Measurements from ENCODE around the gene RAB4A.

Gene RAB4A

DNA sequence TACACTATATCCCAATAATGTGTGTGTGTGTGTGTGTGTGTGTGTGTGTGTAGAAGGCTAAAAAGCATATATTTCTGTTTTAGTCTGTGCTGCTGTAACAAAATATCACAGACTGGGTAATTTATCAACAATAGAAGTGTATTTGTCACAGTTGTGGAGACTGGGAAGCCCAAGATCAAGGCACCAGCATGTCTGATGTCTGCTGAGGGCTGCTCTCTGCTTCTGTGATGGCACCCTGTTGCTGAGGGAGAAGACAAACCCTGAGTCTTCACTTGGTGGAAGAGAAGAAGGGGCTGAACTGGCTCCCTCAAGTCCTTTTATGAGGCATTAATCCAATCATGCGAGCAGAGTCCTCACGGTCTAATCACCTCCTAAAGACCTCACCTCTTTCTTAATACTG lies 23.0 kb upstream of the RAB4A start:
- no peak for DNase-seq

DNA sequence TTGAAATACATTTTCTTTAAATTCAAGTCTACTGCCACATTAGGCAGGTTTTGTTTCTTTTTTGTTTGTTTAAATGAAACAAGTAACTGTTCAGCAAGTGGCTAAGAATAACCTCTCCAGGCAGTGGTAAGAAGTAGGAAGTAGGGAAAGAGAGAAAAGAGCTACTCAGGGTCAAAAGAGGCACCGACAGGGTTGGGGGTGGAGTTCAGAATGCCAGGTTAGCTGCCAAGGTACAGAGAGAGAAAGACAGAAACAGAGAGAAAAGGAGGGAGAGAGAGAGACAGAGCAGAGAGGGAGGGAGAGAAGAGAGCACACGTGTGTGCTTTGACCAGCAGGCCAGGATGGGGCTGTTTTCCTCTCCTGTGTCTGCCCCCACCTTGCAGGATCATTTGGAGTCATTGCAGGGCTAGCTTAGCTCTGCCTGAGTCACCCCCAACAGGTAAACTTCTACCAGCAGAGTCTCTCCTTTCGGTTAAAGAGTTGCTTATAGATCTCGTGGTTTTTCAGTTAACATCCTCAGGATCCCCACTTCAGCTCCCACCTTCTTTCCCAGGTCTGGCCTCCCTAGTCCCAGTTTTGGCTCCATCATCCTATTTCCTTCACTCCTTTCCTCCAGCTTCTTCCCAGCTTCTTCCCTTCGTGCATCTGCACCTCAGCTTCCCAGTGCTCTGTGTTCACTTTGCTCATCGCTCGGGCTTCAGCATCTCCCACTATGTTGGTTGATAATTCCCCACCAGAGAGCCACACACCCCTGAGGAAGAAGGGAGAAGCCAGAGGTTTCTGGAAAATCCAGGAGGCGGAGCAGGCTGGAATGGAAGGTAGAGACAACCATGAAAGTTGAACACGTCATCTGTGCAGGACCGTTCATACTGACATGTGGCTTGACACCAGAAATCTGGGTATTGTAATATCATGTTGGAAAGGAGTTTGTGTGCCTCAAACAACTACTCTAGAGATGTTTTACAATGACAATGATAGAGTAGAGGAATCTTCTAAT lies 21.8 kb upstream of the RAB4A start:
- DNase-seq, result no peak

DNA sequence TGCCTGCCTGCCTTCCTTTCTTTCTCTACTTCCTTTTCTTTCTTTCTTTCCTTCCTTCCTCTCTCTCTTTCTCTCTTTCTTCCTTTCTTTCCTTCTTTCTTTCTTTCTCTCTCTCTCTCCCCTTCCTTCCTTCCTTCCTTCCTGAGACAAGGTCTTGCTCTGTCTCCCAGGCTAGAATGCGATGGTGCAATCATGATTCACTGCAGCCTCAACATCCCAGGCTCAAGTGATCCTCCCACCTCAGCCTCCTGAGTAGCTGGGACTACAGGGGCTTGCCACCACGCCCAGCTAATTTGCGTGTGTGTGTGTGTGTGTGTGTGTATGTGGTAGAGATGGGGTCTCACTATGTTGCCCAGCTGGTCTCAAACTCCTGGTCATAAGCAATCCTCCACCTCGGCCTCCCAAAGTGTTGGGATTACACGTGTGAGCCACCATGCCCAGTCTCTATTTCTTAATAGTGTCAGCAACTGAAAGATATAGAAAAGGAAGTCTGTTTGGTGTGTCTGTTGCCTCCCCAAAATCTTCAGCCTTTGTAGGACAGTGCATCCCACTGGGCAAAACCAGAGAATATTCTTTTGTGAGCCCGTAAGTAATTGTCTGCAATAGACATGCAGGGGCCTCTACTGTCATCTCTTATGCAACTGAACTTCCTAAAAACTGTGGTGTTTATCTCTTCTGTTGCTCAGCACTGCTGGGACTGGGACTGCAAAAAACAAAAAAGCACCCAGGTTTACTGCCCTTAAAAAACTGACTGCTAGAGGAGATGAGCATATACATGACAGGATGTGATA lies 20.9 kb upstream of the RAB4A start:
- DNase-seq, result no peak

DNA sequence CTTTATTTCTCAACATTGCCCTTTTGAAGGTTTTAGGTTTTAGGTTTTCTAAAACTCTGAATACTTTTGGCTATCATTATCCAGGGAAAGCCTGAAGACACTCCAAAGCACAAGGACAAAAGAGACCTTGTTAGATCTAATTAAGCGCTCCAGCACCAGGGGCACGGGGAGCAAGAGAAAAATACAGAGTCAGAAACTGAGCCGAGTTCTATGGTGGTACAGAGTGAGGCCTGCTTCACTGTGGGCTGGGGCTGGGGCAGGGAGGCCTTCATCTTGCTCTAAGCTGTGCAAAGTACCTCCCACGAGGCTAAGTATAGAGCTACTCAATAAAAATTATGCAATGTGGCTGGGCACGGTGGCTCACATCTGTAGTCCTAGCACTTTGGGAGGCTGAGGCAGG lies 19.7 kb upstream of the RAB4A start:
- no peak for DNase-seq

DNA sequence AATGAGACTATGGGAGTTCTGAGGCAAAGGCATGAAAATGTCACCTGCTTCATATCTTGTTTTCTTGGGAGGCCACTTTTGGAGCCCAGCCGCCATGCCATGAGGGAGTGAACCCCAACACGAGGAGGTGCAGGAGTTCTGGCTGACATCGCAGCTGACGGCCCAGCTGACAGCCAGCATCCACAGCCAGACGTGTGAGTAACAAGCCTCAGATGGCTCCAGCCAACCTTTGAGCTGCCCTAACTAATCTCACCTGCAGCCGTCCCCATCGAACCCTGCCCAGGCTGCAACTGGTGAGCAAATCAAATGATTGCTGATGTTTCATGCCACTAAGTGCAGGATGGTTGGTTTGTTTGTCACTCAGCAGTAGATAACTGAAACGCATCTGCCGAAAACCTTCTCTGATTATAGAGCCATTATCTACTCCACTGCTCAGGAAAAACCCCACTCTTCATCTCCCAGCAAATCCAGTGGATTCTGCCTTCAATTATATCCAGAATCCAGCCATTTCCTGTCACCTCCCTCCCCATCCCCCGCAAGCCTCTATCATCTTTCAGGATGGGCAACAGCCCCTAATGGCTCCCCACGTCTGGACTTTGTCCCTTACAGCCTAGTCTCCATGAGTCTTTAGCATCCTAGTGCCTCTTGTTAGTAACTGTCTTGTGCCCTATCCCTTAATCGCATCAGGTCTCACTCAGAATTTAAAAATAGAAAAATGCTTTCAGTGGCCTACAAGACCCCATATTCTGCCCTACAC lies 18.5 kb upstream of the RAB4A start:
- no peak for DNase-seq

DNA sequence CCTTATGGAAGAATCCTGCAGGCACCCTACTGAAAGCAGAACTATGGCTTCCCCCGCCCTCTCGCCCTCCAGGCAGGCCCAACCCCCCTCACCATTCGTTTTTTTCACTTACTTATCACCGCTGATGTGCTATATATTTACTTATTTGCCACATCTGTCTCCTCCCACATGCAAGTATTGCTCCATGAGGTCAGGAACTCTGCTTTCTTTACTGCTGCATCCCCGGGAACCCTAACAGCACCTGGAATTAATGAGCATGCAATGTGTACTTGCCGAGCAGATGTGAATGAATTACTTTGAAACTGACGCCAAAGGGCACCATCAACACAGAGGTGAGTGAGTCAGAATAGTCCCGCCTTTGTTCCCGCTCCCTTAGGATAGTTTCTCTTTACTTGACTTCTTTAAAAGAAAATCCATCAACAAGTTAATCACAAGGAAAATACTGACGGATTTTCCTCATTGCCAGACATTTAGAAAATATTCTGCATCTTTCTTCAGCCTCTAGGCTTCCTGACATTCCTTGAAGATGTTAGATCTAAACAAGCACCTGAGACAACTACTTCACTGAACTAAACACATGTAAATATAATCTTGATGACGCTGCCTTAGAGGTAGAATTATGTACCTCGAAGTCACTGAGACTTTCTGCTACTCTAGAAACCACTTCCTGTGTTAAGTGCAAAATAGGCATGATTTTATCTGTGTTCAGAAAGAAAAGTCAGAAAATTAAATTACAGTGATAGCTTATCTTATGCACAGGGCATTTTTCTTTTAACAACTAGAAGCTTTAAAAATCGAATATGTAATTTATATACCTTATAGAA lies 17.5 kb upstream of the RAB4A start:
- DNase-seq, result no peak

DNA sequence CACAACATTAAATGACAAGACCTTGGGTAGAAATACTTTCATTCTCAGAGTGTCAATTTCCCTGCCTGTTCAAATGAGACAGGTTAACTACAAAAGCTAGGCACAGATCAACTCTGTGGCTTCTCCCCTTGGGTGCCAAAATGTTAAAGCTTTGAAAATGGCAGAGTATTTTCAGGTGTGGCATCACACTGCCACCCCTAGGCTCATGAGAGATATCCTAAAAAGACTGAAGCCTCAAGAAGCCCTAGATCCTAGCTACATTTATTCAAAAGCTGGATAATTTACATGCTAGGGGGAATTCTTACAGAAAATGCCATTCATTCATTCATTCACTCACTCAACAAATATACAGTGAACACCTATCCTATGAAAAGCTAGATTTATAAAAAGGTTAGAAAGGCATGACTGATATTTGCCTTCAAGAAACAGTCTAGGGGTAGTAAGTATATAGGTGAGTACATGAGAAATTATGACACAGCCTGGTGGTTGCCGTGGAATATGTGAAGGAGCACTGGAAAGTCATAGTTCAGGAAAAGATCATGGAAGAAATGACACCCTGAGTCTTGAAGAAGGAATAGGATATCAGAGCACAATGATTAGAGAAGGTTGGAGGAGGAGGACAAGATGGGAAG lies 15.9 kb upstream of the RAB4A start:
- no peak for DNase-seq

DNA sequence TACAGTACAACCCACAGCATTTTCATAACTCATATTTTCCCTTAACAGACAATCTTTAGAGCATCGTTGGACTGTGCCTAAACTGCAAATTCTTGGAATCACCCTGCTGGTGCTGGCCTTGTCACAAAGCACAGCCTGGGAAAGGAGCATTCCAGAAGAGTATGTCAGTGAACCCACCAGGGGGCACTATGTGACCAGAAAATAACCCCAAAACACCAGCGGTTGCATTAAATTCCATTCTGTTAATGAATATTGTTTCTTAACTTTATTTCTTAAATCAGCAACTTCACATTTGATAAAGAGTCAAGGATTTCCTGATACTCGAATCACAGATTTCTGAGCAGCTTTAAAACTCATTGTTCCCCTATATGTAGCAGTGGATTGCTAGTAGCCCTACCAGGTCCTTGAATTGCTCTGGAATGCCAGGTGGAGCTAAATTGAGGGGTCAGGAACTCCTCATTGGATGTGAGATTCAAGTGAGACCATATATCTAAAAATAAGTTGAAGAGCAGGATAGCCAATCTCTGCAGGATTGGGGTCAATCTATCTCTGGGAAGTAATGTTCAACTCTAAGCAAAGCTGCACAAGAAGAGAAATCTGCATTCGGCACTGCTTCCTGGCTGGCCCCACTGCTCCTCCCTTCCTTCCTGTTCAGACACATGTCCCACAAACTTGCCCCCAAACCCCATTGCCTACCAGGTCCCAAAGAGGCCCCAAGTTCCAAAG lies 12.7 kb upstream of the RAB4A start:
- DNase-seq, result peak; percentile 49

DNA sequence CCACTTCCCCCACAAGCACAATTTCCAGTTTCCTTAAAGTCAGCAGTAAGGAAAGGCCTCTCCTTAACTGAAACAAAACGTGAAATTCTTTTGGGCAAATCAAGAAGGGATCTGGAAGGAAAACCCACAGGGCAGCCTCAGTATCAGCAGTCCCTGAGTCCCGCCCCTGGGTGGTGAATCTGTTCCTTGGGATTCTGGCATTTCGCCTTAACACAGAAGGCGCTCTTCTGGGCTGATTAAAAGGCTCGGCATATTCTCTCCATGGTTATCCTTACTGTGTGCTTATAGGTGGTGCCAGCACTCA lies 12.2 kb upstream of the RAB4A start:
- no peak for DNase-seq

DNA sequence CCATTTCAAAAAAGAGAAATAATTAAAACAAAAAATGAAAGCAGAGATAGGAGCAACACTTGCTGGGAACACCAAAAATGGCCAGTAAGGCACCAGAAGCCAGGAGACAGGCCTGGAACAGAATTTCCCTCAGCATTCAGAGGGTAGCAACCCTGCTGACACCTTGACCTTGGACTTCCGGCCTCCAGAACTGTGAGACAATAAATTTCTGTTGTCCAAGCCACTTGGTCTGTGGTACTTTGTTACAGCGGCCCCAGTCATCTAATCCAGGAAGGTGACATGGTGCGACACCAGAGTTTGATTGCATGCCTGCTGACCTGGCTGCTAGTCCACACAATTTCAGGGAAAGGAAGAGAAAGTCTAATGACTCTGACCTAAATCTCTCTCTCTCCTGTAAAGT lies 10.6 kb upstream of the RAB4A start:
- no peak for DNase-seq

DNA sequence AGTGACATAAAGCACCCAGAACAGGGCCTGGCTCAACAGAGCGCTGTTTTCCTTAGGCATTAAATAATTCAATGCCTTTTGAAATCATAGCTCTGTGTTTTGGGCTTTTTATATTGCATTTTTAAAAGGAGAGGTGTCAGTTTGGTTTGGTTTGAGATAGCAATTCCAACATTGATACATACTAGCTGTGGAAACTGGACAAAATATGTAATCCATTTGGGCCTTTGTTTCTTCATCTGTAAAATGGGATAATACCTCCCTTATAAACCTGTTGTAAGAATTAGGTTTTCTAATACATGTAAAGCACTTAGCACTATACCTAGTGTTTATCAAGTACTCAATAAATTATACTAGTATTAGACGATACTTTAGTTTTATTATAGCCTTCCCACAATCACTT lies 8.7 kb upstream of the RAB4A start:
- no peak for DNase-seq

DNA sequence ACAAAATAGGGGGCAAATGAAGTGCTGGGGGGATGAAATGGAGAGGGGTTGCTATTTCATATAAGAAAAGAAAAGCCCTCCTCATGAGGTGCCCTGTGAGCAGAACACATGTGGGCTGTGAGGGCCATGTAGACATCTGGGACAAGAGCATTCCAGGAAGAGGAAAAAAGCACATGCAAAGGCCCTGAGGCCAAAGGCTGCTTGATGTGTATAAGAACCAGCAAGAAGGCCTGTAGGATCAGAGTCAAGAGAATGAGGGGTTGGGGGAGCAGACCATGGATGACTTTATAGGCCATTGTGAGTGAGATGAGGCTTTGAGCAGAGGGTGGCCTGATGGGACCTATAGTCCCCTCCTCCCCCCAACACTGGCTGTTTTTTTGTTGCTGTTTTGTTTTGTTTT lies 7.7 kb upstream of the RAB4A start:
- no peak for DNase-seq

DNA sequence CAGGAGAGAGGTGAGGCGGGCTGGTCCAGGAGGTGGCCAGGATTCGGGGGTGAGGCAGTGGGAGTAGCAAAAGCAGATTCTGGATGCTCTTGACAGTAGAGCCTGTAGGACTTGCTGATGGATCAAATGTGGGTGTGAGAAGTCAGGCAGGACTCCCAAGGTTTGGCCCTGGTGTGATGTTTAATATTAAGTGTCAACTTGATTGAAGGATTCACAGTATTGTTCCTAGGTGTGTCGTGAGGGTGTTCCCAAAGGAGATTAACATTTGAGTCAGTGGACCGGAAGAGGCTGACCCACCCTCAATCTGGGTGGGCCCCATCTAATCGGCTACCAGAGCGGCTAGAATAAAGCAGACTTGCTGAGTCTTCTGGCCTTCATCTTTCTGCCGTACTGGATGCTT lies 6.8 kb upstream of the RAB4A start:
- no peak for DNase-seq

DNA sequence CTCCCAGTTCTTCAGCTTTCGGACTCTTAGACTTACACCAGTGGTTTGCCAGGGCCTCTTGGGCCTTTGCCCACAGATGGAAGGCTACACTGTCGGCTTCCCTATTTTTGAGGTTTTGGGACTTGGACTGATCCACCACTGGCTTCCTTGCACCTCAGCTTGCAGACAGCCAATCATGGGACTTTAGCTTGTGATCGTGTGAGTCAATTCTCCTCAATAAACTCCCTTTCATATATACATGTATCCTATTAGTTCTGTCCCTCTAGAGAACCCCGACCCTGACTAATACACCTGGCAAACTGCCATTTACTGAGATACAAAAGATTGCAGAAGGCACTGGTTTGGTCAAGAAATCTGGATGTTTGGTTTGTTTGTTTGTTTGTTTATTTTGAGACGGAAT lies 6.4 kb upstream of the RAB4A start:
- DNase-seq, result no peak

DNA sequence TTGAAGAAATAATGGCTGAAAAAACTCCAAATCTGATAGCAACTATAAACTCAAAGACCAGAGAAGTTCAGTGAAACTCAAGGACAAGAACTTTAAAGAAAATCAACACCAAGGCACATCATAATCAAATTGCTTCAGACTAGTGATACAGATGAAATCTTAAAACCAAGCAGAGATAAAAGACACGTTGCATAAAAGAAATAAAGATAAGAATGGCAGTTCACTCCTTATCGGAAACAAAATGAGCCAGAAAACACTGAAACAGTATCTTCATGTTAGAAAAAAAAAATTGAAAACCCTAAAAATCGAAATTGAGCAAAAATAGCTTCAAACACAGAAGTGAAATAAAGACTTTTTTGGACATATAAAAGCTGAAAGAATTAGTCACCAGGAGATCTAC lies 4.6 kb upstream of the RAB4A start:
- DNase-seq, result no peak

DNA sequence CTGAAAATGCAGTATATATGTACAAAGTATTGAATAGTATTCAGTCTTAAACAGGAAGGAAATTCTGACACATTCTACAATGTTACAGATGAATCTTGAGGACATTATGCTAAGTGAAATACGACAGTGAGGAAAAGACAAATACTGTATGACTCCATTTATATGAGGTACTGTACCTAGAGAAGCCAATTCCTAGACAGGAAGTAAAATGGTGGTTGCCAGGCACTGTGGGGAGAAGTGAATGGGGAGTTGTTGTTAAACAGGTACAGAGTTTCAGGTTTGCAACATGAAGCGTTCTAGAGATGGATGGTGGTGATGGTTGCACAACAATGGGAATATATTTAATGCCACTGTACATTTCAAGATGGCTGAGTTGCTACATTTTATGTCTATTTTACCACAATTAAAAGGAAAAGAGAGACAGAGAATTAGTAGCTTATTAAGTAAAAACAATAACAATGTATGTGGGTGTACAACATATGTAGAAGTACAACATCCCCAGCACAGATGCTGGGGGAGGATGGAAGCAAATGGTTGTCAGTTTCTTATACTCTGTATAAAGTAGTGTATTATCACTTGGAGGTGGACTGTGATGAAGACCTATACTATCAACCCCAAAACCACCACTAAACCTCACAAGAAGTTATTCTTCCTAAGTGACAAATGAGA lies 3.9 kb upstream of the RAB4A start:
- DNase-seq, result no peak

DNA sequence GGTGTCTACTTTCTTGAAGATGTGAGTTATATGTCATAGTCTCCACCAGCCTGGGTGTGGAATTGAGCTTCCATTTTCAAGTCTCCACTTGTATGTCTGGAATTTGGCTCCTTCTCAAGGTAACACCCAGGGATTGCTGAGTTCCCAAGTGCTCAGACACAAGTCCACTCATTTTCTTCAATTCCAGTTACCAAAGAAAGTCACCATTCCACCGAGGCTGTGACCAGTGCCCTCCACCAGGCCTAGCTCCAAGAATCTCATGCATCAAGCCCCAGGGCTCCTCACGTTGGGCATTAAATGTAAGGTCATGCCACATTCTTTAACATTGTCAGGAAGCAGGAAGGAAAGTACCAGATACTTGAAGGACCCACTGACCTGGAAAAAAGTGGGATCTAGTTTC lies 2.4 kb upstream of the RAB4A start:
- no peak for DNase-seq

DNA sequence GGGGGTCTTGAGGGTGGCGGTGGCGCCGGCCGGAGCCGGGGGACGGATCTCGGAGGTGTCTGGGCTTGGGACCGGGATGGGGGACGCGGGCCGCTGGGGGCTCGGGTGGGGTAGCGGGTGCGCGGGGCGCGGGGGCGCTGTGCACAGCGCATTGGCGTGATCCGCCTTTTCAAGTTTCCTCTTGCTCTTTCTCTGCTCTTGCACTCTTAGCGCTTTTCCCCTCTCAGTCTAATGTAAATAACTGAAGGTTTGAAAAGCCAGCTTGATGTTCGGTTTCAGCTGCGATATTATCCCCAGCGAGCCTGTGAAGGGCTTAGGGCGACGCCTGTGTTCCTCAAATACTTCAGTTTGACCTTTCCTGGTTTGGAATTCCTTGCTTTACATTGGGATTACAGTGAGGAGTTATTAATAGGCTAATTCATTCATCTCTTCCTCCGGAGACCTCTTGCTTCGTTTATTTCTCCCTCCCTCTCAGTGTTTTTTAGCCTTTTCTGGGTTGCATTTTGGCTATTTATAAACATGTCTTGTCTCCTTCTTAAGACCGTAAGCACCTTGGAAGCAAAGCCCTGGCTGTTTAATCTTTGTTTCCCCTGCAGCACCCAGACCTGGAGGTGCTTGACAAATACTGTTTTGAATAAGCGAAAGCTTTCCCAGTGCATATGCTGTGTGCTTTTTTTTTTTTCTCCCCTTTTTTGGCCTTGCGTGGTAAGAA lies 693 bp downstream of the RAB4A start:
- DNase-seq, result peak; percentile 49

DNA sequence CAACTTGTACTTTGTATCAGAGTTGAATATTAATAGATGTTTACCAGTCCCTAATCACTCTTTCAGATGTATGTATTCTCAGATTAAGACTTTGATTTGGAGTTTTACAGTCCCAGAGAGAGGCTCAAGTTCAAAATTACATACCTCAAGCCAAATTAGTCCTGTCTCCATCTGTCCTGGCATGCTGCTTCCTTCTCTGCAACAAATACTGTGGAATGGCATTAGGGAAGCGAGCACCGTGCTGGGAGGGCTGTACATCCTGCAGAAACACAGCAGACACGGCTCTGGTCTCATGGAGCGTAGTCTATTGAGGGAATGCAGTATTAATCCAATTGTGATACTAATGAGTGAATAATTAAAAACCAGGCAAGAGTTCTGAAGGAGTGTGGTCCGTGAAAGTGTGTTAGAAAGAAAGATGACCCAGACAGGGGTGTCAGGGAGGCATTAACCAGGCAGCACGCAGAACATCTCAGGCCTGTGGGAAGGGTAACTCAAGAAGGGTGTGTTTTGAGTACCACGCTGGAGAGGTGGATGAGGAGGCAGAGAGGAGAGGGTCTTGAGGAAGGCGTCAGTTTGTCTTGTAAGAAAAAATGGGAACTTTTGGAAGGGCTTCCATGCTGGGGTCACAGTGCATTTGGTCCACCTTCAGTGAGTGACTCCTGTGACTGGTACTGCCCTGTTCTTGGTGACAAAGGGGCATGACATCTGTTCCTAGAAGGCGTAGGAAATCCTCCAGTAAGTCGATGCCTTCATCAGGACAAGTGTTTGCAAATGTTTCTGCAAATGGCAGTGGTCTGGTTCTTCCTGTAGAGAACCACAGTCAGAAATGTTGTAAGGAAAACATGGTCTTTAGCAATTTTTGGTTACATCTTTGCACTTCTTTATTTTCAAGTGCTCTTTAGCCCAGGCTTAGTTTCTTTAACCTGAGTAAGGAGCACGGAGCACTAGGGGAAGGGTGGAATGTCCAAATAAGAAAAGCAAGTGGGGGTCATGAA lies 1.6 kb downstream of the RAB4A start:
- DNase-seq, result no peak

All from stimulated activated CD4-positive, alpha-beta T cell treated with anti-CD3 and anti-CD28 coated beads, Interleukin-4, amount 100 ng/mL, for 1 hour (primary cell).